ENCODE data around the gene TRIM49B.
"Not testable (repeated sequence)": the region's sequence is repeated elsewhere in the genome, so short reads cannot be mapped to it uniquely, and the experiment has no call there.

DNA sequence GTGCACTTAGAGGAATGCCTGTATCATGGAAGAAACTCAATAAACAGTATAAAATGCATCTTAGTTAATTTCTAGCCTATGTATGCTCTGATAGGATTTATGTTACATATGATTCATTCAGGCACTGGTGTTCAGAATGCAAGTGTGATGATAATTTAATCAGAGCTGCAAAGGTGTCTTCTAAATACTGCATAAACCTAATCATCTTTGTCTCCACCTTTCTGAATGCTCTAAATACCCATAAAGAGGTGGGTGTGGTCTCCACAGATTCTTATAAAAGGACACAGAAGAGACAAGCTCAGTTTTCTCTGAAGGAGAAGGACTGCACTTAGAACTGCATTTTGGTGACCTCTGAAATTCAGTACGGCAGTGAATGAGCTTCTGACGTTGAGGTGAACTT, at the start of gene TRIM49B:
- not testable (repeated sequence) for TF ChIP-seq SUZ12 (IDR thresholded peaks at IDR 0.05; ENCODE audit: extremely low read depth, insufficient read depth, insufficient read length); YY1 (IDR thresholded peaks at IDR 0.05; ENCODE audit: insufficient read depth, insufficient read length)
